NCI-H526 (cell line): ENCODE results near the gene EBF4.

Experiments used
- DNase-seq, 2 experiments: peaks; one replicate each; lab custom pipeline; 2025; lab: John Stamatoyannopoulos, UW

EBF4 gene

DNA sequence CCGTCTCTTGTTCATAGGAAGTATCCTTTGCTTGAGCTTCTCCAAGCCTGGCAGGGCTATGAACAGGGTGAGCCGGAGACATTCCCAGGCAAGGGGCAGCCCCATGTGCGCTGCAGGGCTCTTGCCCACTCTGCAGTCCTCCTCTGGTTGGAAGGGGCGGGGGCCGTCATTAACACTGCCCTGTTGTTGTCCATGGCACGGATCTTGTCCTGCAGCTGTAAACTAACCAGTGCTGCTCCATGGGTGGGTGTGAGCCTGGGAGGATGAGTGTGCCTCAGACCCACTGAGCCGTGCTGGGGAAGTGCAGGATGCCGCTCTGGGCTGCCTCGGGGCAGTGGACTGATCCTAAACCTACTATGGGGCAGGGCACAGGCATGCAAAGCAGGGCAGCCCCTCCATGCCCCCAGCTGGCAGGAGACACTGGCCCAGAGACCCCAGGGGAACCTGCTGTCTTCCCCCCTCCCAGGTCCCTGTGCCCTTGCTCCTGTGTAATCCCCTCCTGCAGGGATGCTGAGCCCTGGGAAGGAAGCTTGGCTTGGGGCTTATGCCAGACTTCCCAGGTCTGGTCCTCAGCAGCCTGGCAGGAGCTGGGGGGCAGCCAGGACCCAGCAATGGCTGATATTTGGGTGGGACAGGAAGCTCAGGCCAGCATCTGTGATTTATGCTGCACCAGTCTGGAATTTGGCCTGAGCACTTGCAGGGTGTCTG is 8.5 kb downstream of the EBF4 start:
- no peak for DNase-seq

DNA sequence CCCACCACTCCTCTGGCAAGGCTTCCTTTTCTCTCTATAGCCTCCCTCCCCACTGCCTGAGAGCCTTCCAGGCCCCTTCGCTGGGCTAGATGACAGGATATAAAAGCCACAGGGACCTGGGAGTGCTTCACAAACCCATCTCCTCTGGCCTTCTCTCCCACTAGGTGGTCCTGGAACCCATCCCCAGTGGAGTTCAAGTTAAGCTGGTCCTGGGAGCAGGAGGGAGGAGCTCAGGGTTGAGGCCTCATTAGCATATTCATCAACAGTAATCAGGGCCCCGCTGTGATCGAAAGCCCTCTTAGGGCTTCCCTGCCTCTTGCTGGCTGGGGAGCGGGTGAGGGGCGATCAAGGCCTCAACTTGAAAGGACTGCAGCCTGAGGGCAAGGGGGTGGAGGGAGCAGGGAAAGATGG is 9.1 kb downstream of the EBF4 start:
- no peak for DNase-seq

DNA sequence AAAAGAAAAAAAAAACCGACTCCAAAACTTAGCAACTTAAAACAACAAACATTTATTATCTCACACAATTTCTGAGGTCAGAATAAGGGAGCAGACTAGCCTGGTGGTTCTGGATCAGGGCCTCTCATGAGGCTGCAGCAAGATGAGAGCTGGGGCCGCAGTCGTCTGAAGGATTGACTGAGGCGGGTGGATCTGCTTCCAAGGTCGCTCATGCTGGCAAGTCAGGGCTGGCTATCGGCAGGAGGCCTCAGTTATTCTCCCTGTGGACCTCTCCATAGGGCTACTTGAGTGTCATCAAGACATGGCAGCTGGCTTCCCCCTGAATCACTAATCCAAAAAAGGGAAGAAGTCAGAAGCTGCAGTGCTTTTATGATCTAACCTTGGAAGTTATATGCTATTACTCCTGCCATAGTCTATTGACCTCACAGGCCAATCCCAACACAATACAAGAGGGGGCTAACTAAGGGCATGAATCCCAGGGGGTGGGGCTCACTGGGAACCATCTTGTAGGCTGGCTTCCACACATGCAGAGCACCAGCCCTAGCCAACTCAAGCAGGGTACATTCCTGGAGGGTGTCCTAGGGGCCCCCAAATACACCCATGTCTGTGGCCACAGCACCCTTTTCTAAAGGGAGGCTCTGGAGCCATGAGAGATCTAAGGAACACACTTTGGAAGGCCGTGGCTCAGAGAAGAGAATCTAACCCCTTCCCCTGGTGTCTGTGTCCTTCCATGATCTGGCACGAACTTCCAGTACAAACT is 11.3 kb downstream of the EBF4 start:
- no peak for DNase-seq

DNA sequence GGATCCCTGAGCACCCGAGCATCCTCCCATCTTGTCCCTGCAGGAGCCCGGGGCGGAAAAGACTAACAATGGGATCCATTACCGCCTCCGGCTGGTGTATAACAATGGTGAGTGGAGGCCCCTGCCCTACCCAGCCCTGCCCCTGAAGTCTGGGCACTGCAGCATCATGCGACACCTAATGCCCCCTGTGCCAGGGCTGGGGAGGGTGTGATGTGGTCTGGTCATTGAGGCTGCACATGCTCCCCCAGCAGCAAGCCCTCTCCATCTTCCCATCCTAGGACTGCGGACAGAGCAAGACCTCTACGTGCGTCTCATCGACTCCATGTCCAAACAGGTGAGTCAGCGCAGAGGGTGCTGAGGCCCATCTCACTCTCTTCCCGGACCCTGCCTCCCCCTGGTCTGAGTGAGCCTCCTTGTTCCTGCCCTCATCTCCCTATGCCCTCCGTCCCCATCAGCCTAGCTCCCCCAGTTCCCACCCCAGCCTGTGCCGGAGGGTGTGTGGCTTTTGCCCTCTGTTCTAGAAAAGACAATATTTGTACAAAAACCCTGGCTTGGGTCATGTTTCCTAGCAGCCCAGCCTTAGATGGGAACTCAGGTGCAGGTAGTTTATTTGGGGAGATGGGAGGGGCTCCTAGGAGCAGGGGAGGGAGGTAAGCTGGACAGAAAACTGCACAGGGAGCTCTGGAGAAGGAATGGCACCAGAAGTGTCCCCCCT is 13.5 kb downstream of the EBF4 start:
- DNase-seq: no peak

GRCh38 chr20:2706688-2707352 is 14.2 kb downstream of the EBF4 start:
- no peak for DNase-seq

GRCh38 chr20:2707353-2708072 is 14.9 kb downstream of the EBF4 start:
- DNase-seq: no peak

- DNase-seq: no peak
Measured at GRCh38 chr20:2708073-2708415, 15.5 kb downstream of the EBF4 start.

GRCh38 chr20:2708665-2709064 is 16.1 kb downstream of the EBF4 start:
- no peak for DNase-seq

DNA sequence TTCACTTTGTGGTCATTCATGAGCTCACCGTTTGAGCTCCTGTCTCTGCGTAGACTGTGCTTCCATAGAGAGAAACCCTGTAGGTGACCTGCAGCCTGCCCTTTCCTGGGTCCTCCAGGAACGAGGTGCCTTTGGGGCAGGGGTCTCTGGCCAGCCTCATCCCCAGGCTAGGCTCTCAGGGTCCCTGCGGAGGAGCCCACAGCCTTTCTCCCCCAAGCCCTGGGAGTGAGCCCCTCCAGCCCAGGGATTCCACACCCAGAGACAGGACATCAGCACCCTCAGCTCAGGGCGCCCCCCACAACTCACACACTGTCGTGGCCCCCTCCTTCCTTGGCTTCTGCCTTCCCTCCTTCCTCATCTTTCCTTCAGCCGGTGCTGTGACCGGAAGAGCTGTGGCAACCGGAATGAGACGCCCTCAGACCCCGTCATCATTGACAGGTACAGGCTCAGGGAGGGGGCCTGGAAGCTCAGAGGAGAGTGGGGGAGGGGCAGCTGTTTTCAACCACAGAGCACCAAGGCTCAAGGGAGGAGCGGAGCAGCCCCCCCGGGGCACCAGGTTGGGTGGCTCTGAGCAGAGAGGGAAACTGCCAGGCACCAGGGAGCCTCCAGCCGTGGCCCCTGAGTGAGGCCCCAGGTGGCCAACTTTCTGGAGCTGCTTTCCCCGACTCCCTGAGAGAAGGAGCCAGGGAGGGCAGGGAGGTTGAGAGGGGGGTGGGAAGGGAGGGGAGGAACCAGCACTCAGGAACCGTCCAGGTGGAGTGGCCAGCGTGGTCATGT is 16.8 kb downstream of the EBF4 start:
- DNase-seq: no peak

- peak in 1 of 2 experiments; percentile 49 for DNase-seq
Measured at GRCh38 chr20:2713285-2713684, 20.7 kb downstream of the EBF4 start.

DNA sequence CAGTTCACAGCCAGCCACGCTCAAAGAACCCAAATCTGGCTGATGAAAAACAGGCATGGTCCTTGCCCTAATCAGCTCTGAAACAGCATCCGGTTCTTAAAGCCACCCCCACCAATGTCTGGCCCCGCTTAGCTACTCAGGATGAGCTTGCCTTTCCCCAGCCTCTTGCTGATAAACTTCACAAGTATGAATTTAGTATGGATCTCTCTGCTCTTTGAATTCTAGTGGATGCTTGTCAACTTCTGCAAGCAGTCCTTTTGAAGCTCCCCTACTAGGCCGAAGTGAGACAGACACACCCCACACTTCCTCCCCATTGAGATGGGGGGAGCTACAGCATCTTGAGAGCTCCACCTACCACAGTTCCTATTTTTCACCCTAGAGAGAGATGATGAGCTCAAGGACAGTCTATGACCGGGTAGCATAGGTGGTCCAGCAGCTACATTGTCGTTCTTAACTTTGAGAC is 36.7 kb downstream of the EBF4 start:
- DNase-seq: no peak

DNA sequence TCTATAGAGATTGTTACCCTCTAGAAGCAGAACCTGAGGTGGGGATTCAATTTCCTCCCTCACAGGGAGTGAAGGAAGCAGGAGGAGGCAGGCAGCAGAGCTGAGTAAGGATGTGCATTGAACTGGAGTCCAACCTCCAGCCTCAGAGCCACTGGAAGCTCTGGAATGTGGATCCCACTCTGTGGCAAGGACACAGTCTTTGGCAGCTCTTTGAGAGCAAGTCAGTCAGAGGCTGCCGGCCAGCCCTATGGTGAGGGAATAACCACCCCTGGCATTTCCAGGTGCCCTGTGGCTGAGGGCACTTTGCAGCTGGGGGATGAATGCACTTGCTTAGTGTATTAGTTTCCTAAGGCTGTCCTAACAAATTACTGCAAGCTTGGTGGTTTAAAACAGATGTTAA is 37.2 kb downstream of the EBF4 start:
- no peak for DNase-seq

- no peak for DNase-seq
Measured at GRCh38 chr20:2734899-2735298, 42.3 kb downstream of the EBF4 start.

- DNase-seq: no peak
Measured at GRCh38 chr20:2736441-2736840, 43.9 kb downstream of the EBF4 start.

DNA sequence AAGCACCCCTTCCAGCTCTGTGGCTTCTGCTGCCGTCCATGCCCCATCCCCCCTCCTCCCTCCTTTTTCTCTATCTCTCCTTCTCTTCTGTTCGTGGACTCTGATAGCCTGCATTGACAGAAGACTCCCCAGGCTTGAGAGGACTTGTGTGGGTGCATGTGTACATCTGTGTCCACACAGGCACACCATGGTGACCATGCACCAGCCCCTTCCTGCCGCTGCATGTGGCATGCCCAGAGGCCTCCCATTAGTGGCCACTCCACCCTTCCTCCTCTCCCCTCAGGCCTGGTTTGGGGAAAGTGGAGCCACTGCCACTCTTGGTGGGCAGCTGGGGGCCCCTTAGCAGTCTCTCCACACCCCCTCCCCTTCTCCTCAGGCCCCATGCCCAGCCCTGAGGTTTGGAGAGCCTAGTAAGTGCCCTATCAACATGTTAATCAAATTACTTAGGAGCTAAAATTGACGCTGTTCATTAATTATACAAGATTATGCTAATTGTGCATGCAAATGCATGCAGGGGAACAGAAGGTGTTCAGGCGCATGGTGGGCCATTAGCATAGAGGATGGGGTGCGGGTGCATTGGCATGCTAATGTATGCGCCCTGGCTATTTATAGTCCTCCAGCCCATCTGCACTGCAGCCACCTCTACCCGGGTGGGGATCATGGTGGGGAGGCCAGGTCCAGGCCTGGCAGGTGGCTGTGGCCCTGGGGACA is 45.9 kb downstream of the EBF4 start:
- no peak for DNase-seq

DNA sequence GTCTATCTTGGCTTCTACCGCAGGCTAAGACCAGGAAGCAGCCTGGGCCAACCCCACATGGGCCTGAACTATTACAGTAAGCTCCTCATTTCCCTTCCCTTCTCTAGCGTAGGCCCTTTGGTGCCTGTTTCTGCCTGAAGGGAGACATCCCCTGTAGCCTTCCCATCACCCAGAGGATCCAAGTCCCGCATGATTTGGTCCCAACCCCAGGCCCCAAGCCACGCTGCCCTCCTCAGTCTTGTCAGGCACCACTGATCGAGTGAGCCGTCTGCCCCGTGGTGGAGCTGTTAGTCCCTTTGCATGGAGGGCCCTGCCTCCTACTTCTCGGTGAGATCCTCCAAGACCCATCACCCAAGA is 46.4 kb downstream of the EBF4 start:
- no peak for DNase-seq

- no peak for DNase-seq
Measured at GRCh38 chr20:2740702-2741101, 48.1 kb downstream of the EBF4 start.

DNA sequence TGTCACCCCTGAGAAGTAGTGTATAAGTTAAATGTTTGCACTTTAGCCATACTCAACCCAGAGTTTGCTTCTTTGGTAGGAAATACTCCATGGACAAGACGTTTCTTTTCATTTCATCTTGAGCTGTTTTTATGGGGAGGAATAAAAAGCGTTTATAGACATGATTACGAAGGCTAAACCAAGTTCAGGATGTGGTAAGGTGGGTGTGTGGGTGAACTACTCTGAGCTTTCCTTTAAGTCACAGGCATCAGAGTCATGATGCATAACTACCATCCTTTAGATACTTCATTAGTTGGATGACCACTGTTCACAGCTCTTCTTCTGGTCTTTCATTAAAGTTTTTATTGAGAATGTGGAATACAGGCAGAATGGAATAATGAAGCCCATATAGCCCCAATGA is 48.9 kb downstream of the EBF4 start:
- DNase-seq: no peak

- no peak for DNase-seq
Measured at GRCh38 chr20:2741881-2742280, 49.3 kb downstream of the EBF4 start.

- no peak for DNase-seq
Measured at GRCh38 chr20:2742431-2742830, 49.9 kb downstream of the EBF4 start.
